A549 (cell line): ENCODE data around the gene DPM3. TPM values are rescaled to one million over a fixed set of nuclear protein-coding genes. Genes with fewer than 3 reads are reported as not detected.

ENCODE experiments used
- ATAC-seq, 2 experiments: fragments of 200-7000 bp in 1 of 2; fragments of >200 bp in 1 of 2; cut with Nextera tagmentation in 1 of 2; cut with Tn5 transposase in 1 of 2; 3 replicates each; pipeline versions ENCODE4 v1.8.0 to v1.9.1; 2018 to 2020; ENCODE audit warnings: mild to moderate bottlenecking in 1 of 2, moderate library complexity in 1 of 2
- CTCF ChIA-PET: fragments of 300-600 bp; sonication (Branson Sonifier 250); formaldehyde crosslinking; extraction: SDS; loops from one replicate; lab custom pipeline; 2021; ENCODE audit warnings: antibody characterized with exemption, inconsistent platforms; lab: Yijun Ruan, JAX
- POLR2A ChIA-PET: fragments of 350-600 bp; formaldehyde crosslinking; extraction: SDS; loops from one replicate; lab custom pipeline; 2021; ENCODE audit warnings: antibody characterized with exemption, inconsistent platforms; lab: Yijun Ruan, JAX
- DNase-seq, 2 experiments: peaks; one replicate each; pipeline versions ENCODE4 v3.0.0 to v3.0.0-alpha.2; 2011 to 2016; ENCODE audit warnings: low read depth in 1 of 2, low spot score in 1 of 2
- FAIRE-seq: peaks from 2 replicates; lab custom pipeline; 2011; peaks lifted over from hg19 to GRCh38; lab: Jason Lieb, UNC
- H3K27ac ChIP-seq, 2 experiments: fragments of >200 bp; sonication (Bioruptor Twin); formaldehyde crosslinking; 3 replicates each; pipeline ENCODE4 v1.5.1; 2016 to 2017
- H3K4me1 ChIP-seq: fragments of >200 bp; sonication (Bioruptor Twin); formaldehyde crosslinking; 3 replicates; pipeline ENCODE4 v1.6.1; 2016
- H3K4me2 ChIP-seq: fragments of >200 bp; sonication (Bioruptor Twin); formaldehyde crosslinking; 3 replicates; pipeline ENCODE4 v1.6.1; 2016
- H3K4me3 ChIP-seq: fragments of >200 bp; sonication (Bioruptor Twin); formaldehyde crosslinking; 3 replicates; pipeline ENCODE4 v1.5.1; 2016
- H3K9me3 ChIP-seq: fragments of >200 bp; sonication (Bioruptor Twin); formaldehyde crosslinking; 3 replicates; pipeline ENCODE4 v1.6.1; 2016
- BCL3 ChIP-seq: fragments of >200 bp; sonication (Bioruptor Twin); formaldehyde crosslinking; IDR thresholded peaks from 3 replicates; pipeline ENCODE4 v1.6.1; 2016
- BHLHE40 ChIP-seq: IDR thresholded peaks from 2 replicates; pipeline ENCODE4 v1.6.1; 2012; ENCODE audit warnings: low read depth, low read length, inconsistent platforms
- CHD2 ChIP-seq: fragments of 150-350 bp; IDR thresholded peaks from 2 replicates; pipeline ENCODE4 v1.6.1; 2014; ENCODE audit warnings: low read length; ENCODE audit not compliant: partially characterized antibody
- E2F6 ChIP-seq: IDR thresholded peaks from 2 replicates; pipeline ENCODE4 v1.6.1; 2012; ENCODE audit warnings: low read depth, borderline replicate concordance
- EHMT2 ChIP-seq: fragments of 200-600 bp; sonication (generic); IDR thresholded peaks from 2 replicates; pipeline ENCODE4 v1.6.1; 2016; ENCODE audit warnings: antibody characterized with exemption, low read depth, mild to moderate bottlenecking, moderate library complexity
- EP300 ChIP-seq, 2 experiments: fragments of >200 bp; sonication (Bioruptor Twin); formaldehyde crosslinking; IDR thresholded peaks; 2 replicates in 1 of 2; 3 replicates in 1 of 2; pipeline ENCODE4 v1.6.1; 2016 to 2017
- FOSB ChIP-seq: fragments of 250-450 bp; sonication (Bioruptor Pico); IDR thresholded peaks from 2 replicates; pipeline ENCODE4 v1.5.0; 2020; ENCODE audit warnings: mild to moderate bottlenecking, moderate library complexity
- HEYL ChIP-seq: fragments of 250-450 bp; sonication (Bioruptor Pico); IDR thresholded peaks from 2 replicates; pipeline ENCODE4 v1.8.0; 2021; ENCODE audit warnings: mild to moderate bottlenecking, moderate library complexity
- HOXA7 ChIP-seq: fragments of 250-450 bp; sonication (Bioruptor Pico); IDR thresholded peaks from 2 replicates; pipeline ENCODE4 v1.5.0; 2020; ENCODE audit warnings: mild to moderate bottlenecking, moderate library complexity
- JUNB ChIP-seq: fragments of >200 bp; sonication (Bioruptor Twin); formaldehyde crosslinking; IDR thresholded peaks from 2 replicates; pipeline ENCODE4 v1.6.1; 2016
- MYC ChIP-seq: IDR thresholded peaks from 2 replicates; pipeline ENCODE4 v1.6.1; 2012; ENCODE audit warnings: mild to moderate bottlenecking, inconsistent platforms, low read length, improper control_type of control experiment, borderline replicate concordance
- NFE2L2 ChIP-seq: fragments of 150-350 bp; conservative IDR thresholded peaks from 2 replicates; pipeline ENCODE4 v1.6.1; 2014; ENCODE audit warnings: low read length
- NR3C1 ChIP-seq: fragments of >200 bp; sonication (Bioruptor Twin); formaldehyde crosslinking; IDR thresholded peaks from 3 replicates; pipeline ENCODE4 v1.6.1; 2017
- PHF8 ChIP-seq: fragments of 200-600 bp; sonication (generic); IDR thresholded peaks from 2 replicates; pipeline ENCODE4 v1.6.1; 2016; ENCODE audit warnings: low read depth, mild to moderate bottlenecking, antibody characterized with exemption, moderate library complexity, borderline replicate concordance
- POLR2A ChIP-seq: IDR thresholded peaks from 2 replicates; pipeline ENCODE4 v1.6.1; 2012; ENCODE audit warnings: mild to moderate bottlenecking, low read length
- REST ChIP-seq: fragments of 200-600 bp; sonication (generic); IDR thresholded peaks from 2 replicates; pipeline ENCODE4 v1.6.1; 2016; ENCODE audit warnings: antibody characterized with exemption, mild to moderate bottlenecking, moderate library complexity
- RFX5 ChIP-seq: fragments of 450-650 bp; IDR thresholded peaks from 2 replicates; pipeline ENCODE4 v1.7.1; 2014; ENCODE audit warnings: antibody characterized with exemption, mild to moderate bottlenecking, moderate library complexity
- RNF2 ChIP-seq: fragments of 200-600 bp; sonication (generic); IDR thresholded peaks from 2 replicates; pipeline ENCODE4 v1.6.1; 2016; ENCODE audit warnings: low read depth, mild to moderate bottlenecking, antibody characterized with exemption, moderate library complexity, borderline replicate concordance
- SMC3 ChIP-seq: fragments of >200 bp; sonication (Bioruptor Twin); formaldehyde crosslinking; IDR thresholded peaks from 3 replicates; pipeline ENCODE4 v1.6.1; 2018; ENCODE audit warnings: inconsistent platforms
- TP53 ChIP-seq: fragments of 250-450 bp; sonication (Bioruptor Pico); IDR thresholded peaks from 2 replicates; pipeline ENCODE4 v1.5.0; 2021; ENCODE audit warnings: mild to moderate bottlenecking, moderate library complexity
- ZC3H11A ChIP-seq: fragments of 450-650 bp; IDR thresholded peaks from 2 replicates; pipeline ENCODE4 v1.6.1; 2014; ENCODE audit warnings: antibody characterized with exemption, mild to moderate bottlenecking
- ZSCAN20 ChIP-seq: fragments of 250-450 bp; sonication (Bioruptor Pico); IDR thresholded peaks from 2 replicates; pipeline ENCODE4 v1.8.0; 2022; ENCODE audit warnings: mild to moderate bottlenecking, moderate library complexity
- WGBS: methylation state at CpG from one replicate; pipeline ENCODE4 v1.1.6; 2017; ENCODE audit errors: missing lambda C conversion rate; 5-methylcytosine and 5-hydroxymethylcytosine counted together
- polyA plus RNA-seq, 4 experiments: library from polyadenylated mRNA; depleted of rRNA in 3 of 4; stranded (reverse); fragments of >200 nt; fragmentation: RNase III in 1 of 4; extraction: RNeasy Plus Mini Kit Qiagen cat#74134 plus additional on column Dnase treatment in 1 of 4; gene quantifications; 2 replicates in 3 of 4; 3 replicates in 1 of 4; pipeline ENCODE4 v1.2.3, GENCODE V29; 2011 to 2017
- TF ChIP-seq, protein P1 (sequence below): IDR thresholded peaks from 2 replicates; pipeline ENCODE4 v1.6.1; 2012
- TF ChIP-seq, protein P2 (sequence below): IDR thresholded peaks from 2 replicates; pipeline ENCODE4 v1.6.1; 2012

The DPM3 gene
- polyA plus RNA-seq, 2 of the 4 experiments (the other 2 are of a cell fraction), result 22.8 to 80.3 TPM

GRCh38 chr1:155116113-155116764, 24.1 kb downstream of the DPM3 start (continued):
- TF ChIP-seq RNF2, result no peak
- no peak for TF ChIP-seq E2F6
- TF ChIP-seq, all 56 proteins: peak for 0

- ATAC-seq, result no peak
- ChIA-PET CTCF (interaction anchor here (1.5 to 5.0 kb wide), 4 partner anchors 8 to 28 kb away, joined by 3 to 39 read pairs (median 12); no protein-coding TSS in a partner anchor), POLR2A (no interaction called here)
- Histone ChIP-seq H3K4me1 (no peaks in the 10 kb centered on the region), H3K9me3 (no peaks in the 10 kb centered on the region), H3K27ac (no peak overlapping the region), H3K4me3 (no peak overlapping the region), H3K4me2 (no peak overlapping the region)
- no peak for DNase-seq
- TF ChIP-seq CHD2 (no peak), PHF8 (no peak), BCL3 (no peak), TP53 (CRISPR knock-in tag) (no peak), BHLHE40 (no peak), RFX5 (no peak), FOSB (CRISPR knock-in tag) (no peak), NR3C1 (no peak), HEYL (CRISPR knock-in tag) (no peak), ZSCAN20 (CRISPR knock-in tag) (no peak), JUNB (no peak), NFE2L2 (no peak)
- 55% methylated on average over 5 of the region's 5 CpGs for WGBS
- FAIRE-seq, result no peak
Observed at GRCh38 chr1:155113450-155113980, 26.8 kb downstream of the DPM3 start.

DNA sequence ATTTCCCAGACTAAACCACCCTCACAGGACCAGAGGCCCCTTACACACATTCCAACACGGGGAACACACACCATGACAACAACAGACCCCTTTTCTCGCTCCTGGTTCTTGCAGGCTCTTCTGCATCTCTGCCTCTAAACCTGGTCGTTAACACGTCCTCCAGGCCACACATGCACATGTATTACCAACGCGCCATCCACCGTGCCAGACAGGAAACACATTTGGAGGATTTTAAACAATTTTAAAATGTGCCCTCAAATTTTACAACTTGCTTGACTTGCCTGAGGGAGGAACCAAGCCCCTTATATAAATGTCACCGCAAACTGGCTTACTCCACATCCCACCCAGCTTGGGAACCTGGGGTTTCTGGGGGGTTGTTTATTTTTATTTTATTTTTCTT, 29.5 kb downstream of the DPM3 start:
- Histone ChIP-seq H3K27ac (no peak overlapping the region), H3K4me1 (no peaks in the 10 kb centered on the region)
- POLR2A ChIA-PET, result no interaction called here
- FAIRE-seq (no peak), ATAC-seq (no peak)
- 79% methylated on average over 8 of the region's 8 CpGs for WGBS
- CTCF ChIA-PET, result interaction anchor here (2.2 to 9.2 kb wide), 2 partner anchors 19 to 57 kb away, joined by 14 to 62 read pairs; no protein-coding TSS in a partner anchor
- TF ChIP-seq REST, result no peak
- no peak for TF ChIP-seq MYC
- no peak for TF ChIP-seq PHF8
- no peak for TF ChIP-seq RFX5
- TF ChIP-seq EP300 (IDR thresholded peaks at IDR 0.05), result no peak
- TF ChIP-seq, protein P1, sequence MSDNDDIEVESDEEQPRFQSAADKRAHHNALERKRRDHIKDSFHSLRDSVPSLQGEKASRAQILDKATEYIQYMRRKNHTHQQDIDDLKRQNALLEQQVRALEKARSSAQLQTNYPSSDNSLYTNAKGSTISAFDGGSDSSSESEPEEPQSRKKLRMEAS, result no peak
- TF ChIP-seq POLR2A, result no peak
- TF ChIP-seq SMC3, result no peak
- TF ChIP-seq NFE2L2, result no peak
- no peak for TF ChIP-seq FOSB (CRISPR knock-in tag)
- no peak for TF ChIP-seq EHMT2
- no peak for TF ChIP-seq HOXA7 (CRISPR knock-in tag)
- no peak for TF ChIP-seq TP53 (CRISPR knock-in tag)
- TF ChIP-seq, protein P2, sequence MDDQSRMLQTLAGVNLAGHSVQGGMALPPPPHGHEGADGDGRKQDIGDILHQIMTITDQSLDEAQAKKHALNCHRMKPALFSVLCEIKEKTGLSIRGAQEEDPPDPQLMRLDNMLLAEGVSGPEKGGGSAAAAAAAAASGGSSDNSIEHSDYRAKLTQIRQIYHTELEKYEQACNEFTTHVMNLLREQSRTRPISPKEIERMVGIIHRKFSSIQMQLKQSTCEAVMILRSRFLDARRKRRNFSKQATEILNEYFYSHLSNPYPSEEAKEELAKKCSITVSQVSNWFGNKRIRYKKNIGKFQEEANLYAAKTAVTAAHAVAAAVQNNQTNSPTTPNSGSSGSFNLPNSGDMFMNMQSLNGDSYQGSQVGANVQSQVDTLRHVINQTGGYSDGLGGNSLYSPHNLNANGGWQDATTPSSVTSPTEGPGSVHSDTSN, result no peak
- TF ChIP-seq BCL3, result no peak
- no peak for TF ChIP-seq JUNB
- no peak for TF ChIP-seq ZC3H11A
- TF ChIP-seq, all 56 proteins: peak for 0
- Histone ChIP-seq H3K4me3 (no peak overlapping the region), H3K9me3 (no peaks in the 10 kb centered on the region), H3K4me2 (no peak overlapping the region)
- DNase-seq, result no peak
